ENCODE measurements around the gene ATP9A.

The ATP9A gene

DNA sequence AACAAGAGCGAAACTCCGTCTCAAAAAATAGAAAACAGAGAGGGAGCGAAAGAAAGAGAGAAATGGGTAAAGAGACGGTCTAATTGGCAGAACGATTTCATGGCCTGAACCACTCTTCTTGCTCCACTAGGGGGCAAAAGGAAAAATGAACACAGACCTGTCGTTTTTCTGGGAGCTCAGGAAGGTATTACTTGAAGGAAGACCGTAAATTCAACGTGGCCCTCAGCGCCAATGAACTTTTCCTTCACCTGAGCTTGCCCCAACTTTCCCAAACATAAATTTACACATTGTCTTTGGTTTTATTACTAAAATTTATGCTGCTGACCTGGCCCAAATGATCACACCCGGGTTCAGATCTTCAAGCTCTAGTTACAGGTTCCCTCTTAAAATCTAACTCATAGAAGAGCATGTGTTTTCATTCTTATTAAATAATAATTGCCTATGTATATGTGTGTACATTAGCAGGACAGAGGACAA lies 67.3 kb downstream of the ATP9A start (continued):
- TF ChIP-seq ZBTB21 (tag by site-specific recombination; IDR thresholded peaks at IDR 0.05): no peak
- TF ChIP-seq ZBTB48 (tag by site-specific recombination; IDR thresholded peaks at IDR 0.05): no peak
- TF ChIP-seq ZNF132 (tag by site-specific recombination; IDR thresholded peaks at IDR 0.05; ENCODE audit: borderline replicate concordance): no peak
- no peak for TF ChIP-seq SP3 (tag by site-specific recombination; IDR thresholded peaks at IDR 0.05)
- TF ChIP-seq IKZF3 (tag by site-specific recombination; IDR thresholded peaks at IDR 0.05): peak; percentile 12; the same call in 1 of the 2 replicates
- TF ChIP-seq, protein P1, sequence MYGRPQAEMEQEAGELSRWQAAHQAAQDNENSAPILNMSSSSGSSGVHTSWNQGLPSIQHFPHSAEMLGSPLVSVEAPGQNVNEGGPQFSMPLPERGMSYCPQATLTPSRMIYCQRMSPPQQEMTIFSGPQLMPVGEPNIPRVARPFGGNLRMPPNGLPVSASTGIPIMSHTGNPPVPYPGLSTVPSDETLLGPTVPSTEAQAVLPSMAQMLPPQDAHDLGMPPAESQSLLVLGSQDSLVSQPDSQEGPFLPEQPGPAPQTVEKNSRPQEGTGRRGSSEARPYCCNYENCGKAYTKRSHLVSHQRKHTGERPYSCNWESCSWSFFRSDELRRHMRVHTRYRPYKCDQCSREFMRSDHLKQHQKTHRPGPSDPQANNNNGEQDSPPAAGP (tag by site-specific recombination; IDR thresholded peaks at IDR 0.05): no peak
- no peak for TF ChIP-seq ZNF529 (tag by site-specific recombination; IDR thresholded peaks at IDR 0.05; ENCODE audit: insufficient replicate concordance)
- TF ChIP-seq ZNF654 (tag by site-specific recombination; IDR thresholded peaks at IDR 0.05; ENCODE audit: low read depth): peak; percentile 31
- TF ChIP-seq ZNF548 (tag by site-specific recombination; IDR thresholded peaks at IDR 0.05): no peak
- peak; percentile 57 for TF ChIP-seq PRDM1 (tag by site-specific recombination; IDR thresholded peaks at IDR 0.05)
- no peak for TF ChIP-seq ZEB2 (tag by site-specific recombination; IDR thresholded peaks at IDR 0.05)
- TF ChIP-seq ZNF248 (tag by site-specific recombination; IDR thresholded peaks at IDR 0.05): no peak
- TF ChIP-seq GLI2 (tag by site-specific recombination; IDR thresholded peaks at IDR 0.05; ENCODE audit: borderline replicate concordance, low read depth): no peak
- no peak for TF ChIP-seq ZNF426 (tag by site-specific recombination; IDR thresholded peaks at IDR 0.05)

DNA sequence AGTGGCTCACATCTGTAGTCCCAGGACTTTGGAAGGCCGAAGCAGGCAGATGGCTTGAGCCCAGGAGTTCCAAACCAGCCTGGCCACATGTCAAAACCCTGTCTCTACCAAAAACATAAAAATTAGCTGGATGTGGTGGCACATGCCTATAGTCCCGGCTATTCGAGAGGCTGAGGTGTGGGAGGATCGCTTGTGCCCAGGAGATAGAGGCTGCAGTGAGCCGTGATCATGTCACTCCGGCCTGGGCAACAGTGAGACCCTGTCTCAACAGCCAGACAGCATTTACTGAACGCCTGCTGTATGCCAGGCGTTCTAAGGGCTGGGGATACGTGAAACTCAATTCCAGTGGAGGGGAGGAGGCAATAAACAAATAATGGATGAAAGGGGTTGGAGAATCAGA lies 69.9 kb downstream of the ATP9A start:
- no peak for TF ChIP-seq ZNF248 (tag by site-specific recombination; IDR thresholded peaks at IDR 0.05)
- Histone ChIP-seq H3K4me3 (ENCODE audit: low read depth, low read length) (no peak overlapping the region), H3K9me3 (ENCODE audit: control insufficient read depth, insufficient read depth, low read depth, low read length) (no peaks in the 10 kb centered on the region), H3K27ac (ENCODE audit: extremely low read depth, low read depth, low read length) (no peak overlapping the region; the same call in 1 of the 2 replicates), H3K4me1 (ENCODE audit: control insufficient read depth, insufficient read depth, low read length) (peaks cover 18% of the 10 kb centered on the region), H3K36me3 (ENCODE audit: control insufficient read depth in 2 of 2, insufficient read depth in 1 of 2, low read length in 2 of 2) (peaks cover 0 to 7% of the 10 kb centered on the region in 2 experiments; a peak in 1 of 3 replicates)
- ChIA-PET CTCF (interaction anchor here (0.6 to 1.0 kb wide), 2 partner anchors 406 to 407 kb away, joined by 3 to 5 read pairs; no protein-coding TSS in a partner anchor), POLR2A (interaction anchor here (0.6 kb wide), 1 partner anchor 340 kb away, joined by 5 read pairs; no protein-coding TSS in a partner anchor)

DNA sequence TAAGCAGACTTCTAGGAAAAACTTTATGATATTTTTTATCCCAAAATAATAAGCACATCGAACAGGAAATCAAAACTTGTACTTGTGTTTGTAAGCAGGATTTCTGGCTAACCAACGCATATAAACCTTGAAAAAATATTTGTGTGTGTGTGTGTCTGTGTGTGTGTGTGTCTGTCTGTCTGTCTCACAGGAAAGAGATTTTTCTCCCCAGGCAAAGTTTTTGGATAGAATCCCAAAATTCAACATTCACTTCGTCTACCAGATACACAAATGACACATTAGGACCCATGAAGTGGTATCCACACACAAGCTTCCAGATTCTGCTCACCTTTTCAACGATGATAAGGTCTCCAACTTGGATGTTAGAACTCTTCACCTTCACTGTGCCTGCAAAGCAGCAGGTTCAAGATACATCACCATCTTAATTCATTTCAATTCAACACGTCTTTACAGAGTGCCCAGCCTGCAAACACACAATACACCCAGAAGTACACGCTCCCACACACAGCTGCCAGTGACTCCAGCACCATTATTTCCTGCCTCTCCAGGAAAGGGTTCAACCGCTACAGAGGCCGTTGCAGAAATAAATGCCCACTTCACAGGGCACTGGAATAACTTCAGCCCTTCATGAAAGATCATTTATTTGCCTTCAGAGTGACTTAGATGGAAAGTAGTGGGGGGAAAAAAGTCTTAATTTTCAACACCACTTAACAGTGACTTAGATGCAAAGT lies 70.9 kb downstream of the ATP9A start:
- Histone ChIP-seq H3K9me3 (ENCODE audit: control insufficient read depth, insufficient read depth, low read depth, low read length) (no peaks in the 10 kb centered on the region), H3K4me1 (ENCODE audit: control insufficient read depth, insufficient read depth, low read length) (peaks cover 18% of the 10 kb centered on the region), H3K36me3 (ENCODE audit: control insufficient read depth in 2 of 2, insufficient read depth in 1 of 2, low read length in 2 of 2) (peaks cover 0 to 12% of the 10 kb centered on the region in 2 experiments; a peak in 1 of 3 replicates), H3K27ac (ENCODE audit: extremely low read depth, low read depth, low read length) (peak overlapping the region; percentile 96), H3K4me3 (ENCODE audit: low read depth, low read length) (no peak overlapping the region)
- ChIA-PET CTCF (interaction anchor here (1.0 kb wide), 2 partner anchors 387 to 408 kb away, joined by 3 read pairs; no protein-coding TSS in a partner anchor), POLR2A (no interaction called here)
- TF ChIP-seq, protein P2, sequence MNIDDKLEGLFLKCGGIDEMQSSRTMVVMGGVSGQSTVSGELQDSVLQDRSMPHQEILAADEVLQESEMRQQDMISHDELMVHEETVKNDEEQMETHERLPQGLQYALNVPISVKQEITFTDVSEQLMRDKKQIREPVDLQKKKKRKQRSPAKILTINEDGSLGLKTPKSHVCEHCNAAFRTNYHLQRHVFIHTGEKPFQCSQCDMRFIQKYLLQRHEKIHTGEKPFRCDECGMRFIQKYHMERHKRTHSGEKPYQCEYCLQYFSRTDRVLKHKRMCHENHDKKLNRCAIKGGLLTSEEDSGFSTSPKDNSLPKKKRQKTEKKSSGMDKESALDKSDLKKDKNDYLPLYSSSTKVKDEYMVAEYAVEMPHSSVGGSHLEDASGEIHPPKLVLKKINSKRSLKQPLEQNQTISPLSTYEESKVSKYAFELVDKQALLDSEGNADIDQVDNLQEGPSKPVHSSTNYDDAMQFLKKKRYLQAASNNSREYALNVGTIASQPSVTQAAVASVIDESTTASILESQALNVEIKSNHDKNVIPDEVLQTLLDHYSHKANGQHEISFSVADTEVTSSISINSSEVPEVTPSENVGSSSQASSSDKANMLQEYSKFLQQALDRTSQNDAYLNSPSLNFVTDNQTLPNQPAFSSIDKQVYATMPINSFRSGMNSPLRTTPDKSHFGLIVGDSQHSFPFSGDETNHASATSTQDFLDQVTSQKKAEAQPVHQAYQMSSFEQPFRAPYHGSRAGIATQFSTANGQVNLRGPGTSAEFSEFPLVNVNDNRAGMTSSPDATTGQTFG (tag by site-specific recombination; IDR thresholded peaks at IDR 0.05; ENCODE audit: borderline replicate concordance): no peak
- TF ChIP-seq ZNF600 (tag by site-specific recombination; IDR thresholded peaks at IDR 0.05) (peak; percentile 79), ZXDB (tag by site-specific recombination; IDR thresholded peaks at IDR 0.05) (0 out of 2 replicates have a peak, but pooled peaks have one; percentile 1), ZNF335 (tag by site-specific recombination; conservative IDR thresholded peaks at IDR 0.05) (0 out of 2 replicates have a peak, but pooled peaks have one; percentile 13), ZFHX2 (tag by site-specific recombination; conservative IDR thresholded peaks at IDR 0.05) (peak; percentile 15; the same call in 1 of the 2 replicates), ZNF555 (tag by site-specific recombination; conservative IDR thresholded peaks at IDR 0.05) (no peak), ZNF423 (tag by site-specific recombination; IDR thresholded peaks at IDR 0.05) (no peak), ZNF585B (tag by site-specific recombination; IDR thresholded peaks at IDR 0.05) (no peak), ZBTB8A (tag by site-specific recombination; IDR thresholded peaks at IDR 0.05) (peak; percentile 68)
- TF ChIP-seq, protein P3, sequence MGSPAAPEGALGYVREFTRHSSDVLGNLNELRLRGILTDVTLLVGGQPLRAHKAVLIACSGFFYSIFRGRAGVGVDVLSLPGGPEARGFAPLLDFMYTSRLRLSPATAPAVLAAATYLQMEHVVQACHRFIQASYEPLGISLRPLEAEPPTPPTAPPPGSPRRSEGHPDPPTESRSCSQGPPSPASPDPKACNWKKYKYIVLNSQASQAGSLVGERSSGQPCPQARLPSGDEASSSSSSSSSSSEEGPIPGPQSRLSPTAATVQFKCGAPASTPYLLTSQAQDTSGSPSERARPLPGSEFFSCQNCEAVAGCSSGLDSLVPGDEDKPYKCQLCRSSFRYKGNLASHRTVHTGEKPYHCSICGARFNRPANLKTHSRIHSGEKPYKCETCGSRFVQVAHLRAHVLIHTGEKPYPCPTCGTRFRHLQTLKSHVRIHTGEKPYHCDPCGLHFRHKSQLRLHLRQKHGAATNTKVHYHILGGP (tag by site-specific recombination; IDR thresholded peaks at IDR 0.05): peak; percentile 52; the same call in 1 of the 2 replicates

Data from HEK293 (cell line).